Measurements from ENCODE around the gene BRS3. TPM values are rescaled to one million over a fixed set of nuclear protein-coding genes. Genes with fewer than 3 reads are reported as not detected.

The BRS3 gene
- total RNA-seq, 1 experiment from 2014 or later: not detected

GRCh38 chrX:136529795-136530194, 42.0 kb downstream of the BRS3 start:
- Histone ChIP-seq H3K27ac (ENCODE audit: low read length) (no peak overlapping the region), H3K9me2 (replicated peaks; ENCODE audit: low read length) (no peaks in the 10 kb centered on the region), H3K4me1 (ENCODE audit: insufficient read depth, low read length) (peaks cover 44% of the 10 kb centered on the region), H2AFZ (ENCODE audit: low read length) (no peak overlapping the region), H3K27me3 (ENCODE audit: low read length) (no peaks in the 10 kb centered on the region), H3F3A (ENCODE audit: low read length, unreplicated experiment) (no peaks in the 10 kb centered on the region), H3K79me2 (ENCODE audit: low read length) (no peaks in the 10 kb centered on the region), H3K4me2 (ENCODE audit: low read length) (no peak overlapping the region), H4K20me1 (ENCODE audit: low read length) (no peaks in the 10 kb centered on the region), H3K36me3 (ENCODE audit: low read depth, low read length) (no peaks in the 10 kb centered on the region), H3K9ac (ENCODE audit: low read length) (no peak overlapping the region), H3K4me3 (ENCODE audit: low read length) (no peak overlapping the region), H3K9me3 (ENCODE audit: low read length) (no peaks in the 10 kb centered on the region)
- POLR2A ChIA-PET (ENCODE audit: unreplicated experiment): no interaction called here
- no TSS peak for BruUV-seq (replicated peaks)
- TF ChIP-seq EZH2phosphoT487 (IDR thresholded peaks at IDR 0.05; ENCODE audit: borderline replicate concordance, low read length): no peak
- intact Hi-C loops (cut with micrococcal nuclease): no loop called here
- ATAC-seq (no peak), DNase-seq (no peak)
- CTCF ChIA-PET: no interaction called here

- DNase-seq (peak; percentile 32), ATAC-seq (no peak)
- no peaks in the 10 kb centered on the region for H3K36me3 ChIP-seq (ENCODE audit: low read depth, low read length)
- ChIA-PET CTCF (no interaction called here), POLR2A (ENCODE audit: unreplicated experiment) (interaction anchor here (0.6 kb wide), 1 partner anchor 17 kb away, joined by 11 read pairs; no protein-coding TSS in a partner anchor)
- TF ChIP-seq EZH2 (IDR thresholded peaks at IDR 0.05; ENCODE audit: low read length, unreplicated experiment): no peak
- intact Hi-C loops (cut with micrococcal nuclease): no loop called here
- no peaks in the 10 kb centered on the region for H3K27me3 ChIP-seq (ENCODE audit: low read length)
- 0 out of 2 replicates have a peak within 1 kb of the TSS, but pooled peaks have one; percentile 28 for H3K4me2 ChIP-seq (ENCODE audit: low read length)
- no peaks in the 10 kb centered on the region for H3F3A ChIP-seq (ENCODE audit: low read length, unreplicated experiment)
- no TSS peak for BruUV-seq (replicated peaks)
- H3K27ac ChIP-seq (ENCODE audit: low read length): no peak within 1 kb of the TSS
- H3K9me3 ChIP-seq (ENCODE audit: low read length): no peaks in the 10 kb centered on the region
- no peak within 1 kb of the TSS for H3K9ac ChIP-seq (ENCODE audit: low read length)
- H4K20me1 ChIP-seq (ENCODE audit: low read length): no peaks in the 10 kb centered on the region
- H3K4me1 ChIP-seq (ENCODE audit: insufficient read depth, low read length): peaks cover 23% of the 10 kb centered on the region
- H3K9me2 ChIP-seq (replicated peaks; ENCODE audit: low read length): no peaks in the 10 kb centered on the region
- H3K4me3 ChIP-seq (ENCODE audit: low read length): no peak within 1 kb of the TSS
- no peaks in the 10 kb centered on the region for H3K79me2 ChIP-seq (ENCODE audit: low read length)
- H2AFZ ChIP-seq (ENCODE audit: low read length): no peak within 1 kb of the TSS
Observed at GRCh38 chrX:136531951-136532350, 44.2 kb downstream of the BRS3 start, which contains the start of gene VGLL1. Gene VGLL1, plus strand, starts transcription at chrX:136532215. Its CDS starts 3,806 bp downstream, at chrX:136536021.

- no peaks in the 10 kb centered on the region for H3K9me3 ChIP-seq (ENCODE audit: low read length)
- TF ChIP-seq EZH2phosphoT487 (IDR thresholded peaks at IDR 0.05; ENCODE audit: borderline replicate concordance, low read length): no peak
- TF ChIP-seq EZH2 (IDR thresholded peaks at IDR 0.05; ENCODE audit: low read length, unreplicated experiment): no peak
- no peak for TF ChIP-seq CTCF (conservative IDR thresholded peaks at IDR 0.05; ENCODE audit: low read depth, low read length)
- H3K9ac ChIP-seq (ENCODE audit: low read length): no peak overlapping the region
- H2AFZ ChIP-seq (ENCODE audit: low read length): no peak overlapping the region
- H3K79me2 ChIP-seq (ENCODE audit: low read length): no peaks in the 10 kb centered on the region
- POLR2A ChIA-PET (ENCODE audit: unreplicated experiment): no interaction called here
- no TSS peak for BruUV-seq (replicated peaks)
- H4K20me1 ChIP-seq (ENCODE audit: low read length): no peaks in the 10 kb centered on the region
- no peak overlapping the region for H3K27ac ChIP-seq (ENCODE audit: low read length)
- intact Hi-C loops (cut with micrococcal nuclease): no loop called here
- CTCF ChIA-PET: no interaction called here
- no peaks in the 10 kb centered on the region for H3K36me3 ChIP-seq (ENCODE audit: low read depth, low read length)
- no peak for DNase-seq
- no peak overlapping the region for H3K4me3 ChIP-seq (ENCODE audit: low read length)
- no peaks in the 10 kb centered on the region for H3F3A ChIP-seq (ENCODE audit: low read length, unreplicated experiment)
- 0 out of 2 replicates have a peak, but pooled peaks cover 7% of the 10 kb centered on the region for H3K4me1 ChIP-seq (ENCODE audit: insufficient read depth, low read length)
- no peaks in the 10 kb centered on the region for H3K27me3 ChIP-seq (ENCODE audit: low read length)
- no peak overlapping the region for H3K4me2 ChIP-seq (ENCODE audit: low read length)
- ATAC-seq: no peak
- no peaks in the 10 kb centered on the region for H3K9me2 ChIP-seq (replicated peaks; ENCODE audit: low read length)
Observed at GRCh38 chrX:136534131-136534530, 46.4 kb downstream of the BRS3 start.

- H3K27me3 ChIP-seq (ENCODE audit: low read length): no peaks in the 10 kb centered on the region
- H3K79me2 ChIP-seq (ENCODE audit: low read length): no peaks in the 10 kb centered on the region
- no peak for TF ChIP-seq CTCF (conservative IDR thresholded peaks at IDR 0.05; ENCODE audit: low read depth, low read length)
- no peak for TF ChIP-seq EZH2 (IDR thresholded peaks at IDR 0.05; ENCODE audit: low read length, unreplicated experiment)
- no peak for TF ChIP-seq EZH2phosphoT487 (IDR thresholded peaks at IDR 0.05; ENCODE audit: borderline replicate concordance, low read length)
- H3K9ac ChIP-seq (ENCODE audit: low read length): no peak overlapping the region
- H3K9me2 ChIP-seq (replicated peaks; ENCODE audit: low read length): no peaks in the 10 kb centered on the region
- DNase-seq (no peak), ATAC-seq (no peak)
- H3K4me3 ChIP-seq (ENCODE audit: low read length): no peak overlapping the region
- BruUV-seq (replicated peaks): no TSS peak
- H3K36me3 ChIP-seq (ENCODE audit: low read depth, low read length): no peaks in the 10 kb centered on the region
- no peaks in the 10 kb centered on the region for H3K9me3 ChIP-seq (ENCODE audit: low read length)
- H3F3A ChIP-seq (ENCODE audit: low read length, unreplicated experiment): no peaks in the 10 kb centered on the region
- no peaks in the 10 kb centered on the region for H4K20me1 ChIP-seq (ENCODE audit: low read length)
- ChIA-PET CTCF (no interaction called here), POLR2A (ENCODE audit: unreplicated experiment) (no interaction called here)
- H3K4me2 ChIP-seq (ENCODE audit: low read length): no peak overlapping the region
- H2AFZ ChIP-seq (ENCODE audit: low read length): no peak overlapping the region
- no peaks in the 10 kb centered on the region for H3K4me1 ChIP-seq (ENCODE audit: insufficient read depth, low read length)
- H3K27ac ChIP-seq (ENCODE audit: low read length): no peak overlapping the region
- intact Hi-C loops (cut with micrococcal nuclease): no loop called here
Observed at GRCh38 chrX:136538811-136539210, 51.1 kb downstream of the BRS3 start.

Measured in PC-3 (cell line).